Upper lobe of left lung (tissue), 6 donors: ENCODE measurements around the gene ADNP2. TPM values are rescaled to one million over a fixed set of nuclear protein-coding genes. Genes with fewer than 3 reads are reported as not detected.
A peak's percentile ranks its signal among the peaks of the same experiment; 100 is the strongest.

Experiments
- ATAC-seq, 2 donors: fragments of 200-7000 bp; cut with Tn5 transposase; one replicate each; pipeline ENCODE4 v1.9.1; 2022; ENCODE audit warnings: mild to moderate bottlenecking in 2 of 2, moderate library complexity in 2 of 2; ENCODE audit not compliant: low FRiP score in 2 of 2
- DNase-seq, 2 donors: peaks; one replicate each; pipeline ENCODE4 v3.0.0-alpha.2; 2019 to 2020
- H3K27ac ChIP-seq, 4 donors: fragments of 200-600 bp; sonication (generic); one replicate each; pipeline ENCODE4 v1.5.1; 2016 to 2019
- H3K27me3 ChIP-seq, 4 donors: fragments of 200-600 bp; sonication (generic); one replicate each; pipeline ENCODE4 v1.5.1; 2017 to 2019
- H3K36me3 ChIP-seq, 4 donors: fragments of 200-600 bp; sonication (generic); one replicate each; pipeline ENCODE4 v1.5.1; 2016 to 2019
- H3K4me1 ChIP-seq, 4 donors: fragments of 200-600 bp; sonication (generic); one replicate each; pipeline ENCODE4 v1.5.1; 2018 to 2019
- H3K4me3 ChIP-seq, 4 donors: fragments of 200-600 bp; sonication (generic); one replicate each; pipeline ENCODE4 v1.5.1; 2017 to 2019; ENCODE audit warnings: mild to moderate bottlenecking in 2 of 4, moderate library complexity in 1 of 4
- H3K9me3 ChIP-seq, 4 donors: fragments of 200-600 bp; sonication (generic); one replicate each; pipeline ENCODE4 v1.5.1; 2018 to 2019
- CTCF ChIP-seq, 6 experiments: fragments of 450-650 bp in 4 of 6; fragments of 200-600 bp in 2 of 6; sonication (generic) in 2 of 6; IDR thresholded peaks; one replicate each; pipeline ENCODE4 v1.5.1; 2016 to 2019; ENCODE audit warnings: antibody characterized with exemption in 6 of 6
- EP300 ChIP-seq, 4 donors: sonication (generic); formaldehyde crosslinking; IDR thresholded peaks; one replicate each; pipeline ENCODE4 v1.5.1; 2017; ENCODE audit warnings: antibody characterized with exemption in 4 of 4, control low read depth in 2 of 4
- POLR2A ChIP-seq, 4 donors: fragments of 450-650 bp; IDR thresholded peaks; one replicate each; pipeline ENCODE4 v1.5.1; 2016 to 2017; ENCODE audit warnings: antibody characterized with exemption in 4 of 4, mild to moderate bottlenecking in 2 of 4
- POLR2AphosphoS5 ChIP-seq, 2 donors: sonication (generic); formaldehyde crosslinking; IDR thresholded peaks; one replicate each; pipeline ENCODE4 v1.5.1; 2017; ENCODE audit warnings: antibody characterized with exemption in 2 of 2
- WGBS, 2 donors: methylation state at CpG; one replicate each; pipeline ENCODE4 v1.1.5; 2017 to 2018; 5-methylcytosine and 5-hydroxymethylcytosine counted together
- total RNA-seq, 6 donors: library from RNA; depleted of rRNA in 4 of 6; stranded (reverse); fragments of >200 nt in 4 of 6; gene quantifications; one replicate each; pipeline versions ENCODE4 v1.1.0 to v1.2.1, GENCODE V29; 2016 to 2021
- donor health status: DM: no; HTN: no; CAD: no; lungs with moderate emphysema.
- donor health status: DM: no; HTN: yes; CAD: no; lungs with severe emphysema.

The ADNP2 gene
- total RNA-seq, 6 donors from 2014 or later, result 12.4 to 26.6 (median 16.1) TPM

- DNase-seq (no peak), ATAC-seq (no peak)
- no peak overlapping the region for H3K4me3 ChIP-seq
- H3K4me1 ChIP-seq, result peaks cover 3 to 20% (median 9%) of the 10 kb centered on the region in 4 donors
- H3K27ac ChIP-seq, result no peak overlapping the region
- H3K9me3 ChIP-seq, result no peaks in the 10 kb centered on the region
- 81 to 82% methylated on average over 5 of the region's 5 CpGs for WGBS, 2 donors
- H3K27me3 ChIP-seq, result peaks cover 0 to 3% (median 0%) of the 10 kb centered on the region in 4 donors
- H3K36me3 ChIP-seq, result peaks cover 0 to 5% (median 0%) of the 10 kb centered on the region in 4 donors
- TF ChIP-seq EP300 (IDR thresholded peaks at IDR 0.05) (no peak), POLR2AphosphoS5 (IDR thresholded peaks at IDR 0.05) (no peak), CTCF (IDR thresholded peaks at IDR 0.05) (no peak), POLR2A (IDR thresholded peaks at IDR 0.05) (no peak)
Measured at GRCh38 chr18:80145196-80145804, 36.2 kb downstream of the ADNP2 start.

- TF ChIP-seq CTCF (IDR thresholded peaks at IDR 0.05), result no peak
- TF ChIP-seq POLR2A (IDR thresholded peaks at IDR 0.05), result no peak
- TF ChIP-seq POLR2AphosphoS5 (IDR thresholded peaks at IDR 0.05), result no peak
- no peak for TF ChIP-seq EP300 (IDR thresholded peaks at IDR 0.05)
- Histone ChIP-seq H3K4me3 (peak overlapping the region; percentile 31 to 66 (median 58)), H3K27ac (no peak overlapping the region), H3K36me3 (no peaks in the 10 kb centered on the region), H3K4me1 (peaks cover 3 to 20% (median 9%) of the 10 kb centered on the region in 4 donors), H3K27me3 (peaks cover 0 to 3% (median 0%) of the 10 kb centered on the region in 4 donors), H3K9me3 (no peaks in the 10 kb centered on the region)
- WGBS, 2 donors, result 32 to 48% methylated on average over 12 of the region's 12 CpGs
- ATAC-seq (peak in 1 of 2 donors; percentile 45), DNase-seq (no peak)
Measured at GRCh38 chr18:80147037-80147417, 38.0 kb downstream of the ADNP2 start.

DNA sequence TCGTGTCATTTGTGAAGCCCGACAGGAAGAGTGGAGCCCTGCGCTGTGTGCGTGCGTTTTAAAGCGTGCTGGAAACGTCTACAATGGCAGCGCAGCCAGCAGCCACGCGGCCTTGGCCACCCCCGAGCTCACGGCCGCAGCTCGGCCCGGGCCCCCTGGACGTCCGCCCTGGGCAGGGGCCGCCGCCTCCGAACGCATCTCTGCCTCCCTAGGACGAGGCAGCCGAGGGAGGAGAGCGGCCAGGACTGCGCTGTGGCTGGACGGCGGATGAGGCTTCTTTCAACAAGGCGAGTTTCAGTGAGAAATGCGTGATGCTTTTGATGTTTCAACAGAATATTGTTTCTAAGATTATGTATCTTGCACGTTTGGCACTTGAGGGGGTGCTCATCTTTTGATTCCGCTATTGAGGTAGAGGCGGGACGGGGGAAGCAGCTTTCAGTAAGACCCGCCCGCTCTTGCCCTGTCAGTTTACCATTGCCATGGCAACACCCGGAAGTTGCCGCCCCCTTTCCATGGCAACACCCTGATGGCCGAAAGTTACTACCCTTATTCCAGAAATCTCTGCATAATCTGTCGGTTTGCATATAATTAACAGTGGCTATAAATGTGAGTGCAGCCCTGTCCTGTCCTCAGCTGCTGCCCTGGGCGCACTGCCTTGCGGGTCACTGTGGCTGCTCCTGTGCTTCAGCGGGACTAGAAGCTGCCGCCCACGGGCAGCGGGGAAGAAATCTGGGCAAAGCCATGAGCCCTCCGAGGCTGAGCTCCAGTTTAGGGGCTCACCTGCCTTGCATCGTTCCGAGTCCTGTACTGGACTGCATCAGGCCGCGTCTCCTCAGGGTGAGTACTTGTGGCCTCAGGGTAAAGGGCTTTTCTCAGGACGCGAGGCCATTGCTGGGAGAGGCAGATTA, 38.6 kb downstream of the ADNP2 start:
- peaks cover 3 to 20% (median 9%) of the 10 kb centered on the region in 4 donors for H3K4me1 ChIP-seq
- peak; percentile 88 to 95 for ATAC-seq
- no peaks in the 10 kb centered on the region for H3K36me3 ChIP-seq

GRCh38 chr18:80148326-80149199, 39.5 kb downstream of the ADNP2 start:
- no peaks in the 10 kb centered on the region for H3K9me3 ChIP-seq
- ATAC-seq (peak; percentile 28 to 62), DNase-seq (peak; percentile 38 to 47)
- TF ChIP-seq CTCF (IDR thresholded peaks at IDR 0.05) (no peak), POLR2AphosphoS5 (IDR thresholded peaks at IDR 0.05) (no peak), EP300 (IDR thresholded peaks at IDR 0.05) (no peak), POLR2A (IDR thresholded peaks at IDR 0.05) (no peak)
- H3K4me3 ChIP-seq, result peak overlapping the region in 3 of 4 donors; percentile 55 to 66 (median 62)
- peaks cover 3 to 20% (median 9%) of the 10 kb centered on the region in 4 donors for H3K4me1 ChIP-seq
- 65% methylated on average over 29 to 34 of the region's 34 CpGs for WGBS, 2 donors
- H3K36me3 ChIP-seq, result no peaks in the 10 kb centered on the region
- peak overlapping the region in 2 of 4 donors; percentile 40 to 66 for H3K27ac ChIP-seq
- peaks cover 0 to 3% (median 0%) of the 10 kb centered on the region in 4 donors for H3K27me3 ChIP-seq

More for the DNA sequence above, 38.6 kb downstream of the ADNP2 start:
- peak; percentile 85 for DNase-seq
- H3K27ac ChIP-seq, result peak overlapping the region in 2 of 4 donors; percentile 40 to 66
- peaks cover 0 to 3% (median 0%) of the 10 kb centered on the region in 4 donors for H3K27me3 ChIP-seq
- TF ChIP-seq EP300 (IDR thresholded peaks at IDR 0.05) (no peak), POLR2AphosphoS5 (IDR thresholded peaks at IDR 0.05) (peak in 1 of 2 donors; percentile 65), POLR2A (IDR thresholded peaks at IDR 0.05) (peak in 3 of 4 donors; percentile 16 to 30 (median 22))
- H3K9me3 ChIP-seq, result no peaks in the 10 kb centered on the region
- WGBS, 2 donors, result 44 to 47% methylated on average over 25 to 52 of the region's 52 CpGs
- H3K4me3 ChIP-seq, result peak overlapping the region; percentile 31 to 66 (median 58)
